ENCODE data around the gene VPS37D. TPM values are rescaled to one million over a fixed set of nuclear protein-coding genes. Genes with fewer than 3 reads are reported as not detected.
"Not testable (repeated sequence)": the region's sequence is repeated elsewhere in the genome, so short reads cannot be mapped to it uniquely, and the experiment has no call there.

VPS37D gene
- total RNA-seq, 1 experiment from 2014 or later, result 8.3 TPM

- no peak for DNase-seq (ENCODE audit: low spot score)
- in situ Hi-C loops (cut with HindIII; ENCODE audit: low sequenced_read_pairs), result no loop called here
Observed at GRCh38 chr7:73719806-73720169, 52.2 kb downstream of the VPS37D start.

GRCh38 chr7:73720443-73720842 is 52.8 kb downstream of the VPS37D start:
- DNase-seq (ENCODE audit: low spot score); in situ Hi-C loops (cut with HindIII; ENCODE audit: low sequenced_read_pairs): not testable (repeated sequence)

- in situ Hi-C loops (cut with HindIII; ENCODE audit: low sequenced_read_pairs), result no loop called here
- DNase-seq (ENCODE audit: low spot score), result peak; percentile 97
Observed at GRCh38 chr7:73721377-73721817, 53.8 kb downstream of the VPS37D start.

Other genes starting within 250 kb of the VPS37D start
- gene FZD9, start 234.1 kb upstream of the VPS37D start, total RNA-seq (2014; rRNA removed; shearing (Covaris generic)), result not detected in 2 replicates
- 69.2 and 90.1 TPM in 2 replicates for gene BAZ1B, start 145.5 kb upstream of the VPS37D start, total RNA-seq (2014; rRNA removed; shearing (Covaris generic))
- 43.6 and 57.5 TPM in 2 replicates for gene BCL7B, start 110.1 kb upstream of the VPS37D start, total RNA-seq (2014; rRNA removed; shearing (Covaris generic))
- 108 and 114 TPM in 2 replicates for gene TBL2, start 89.3 kb upstream of the VPS37D start, total RNA-seq (2014; rRNA removed; shearing (Covaris generic))
- not detected in 2 replicates for gene MLXIPL, start 43.3 kb upstream of the VPS37D start, total RNA-seq (2014; rRNA removed; shearing (Covaris generic))
- 12.4 and 19.6 TPM in 2 replicates for gene DNAJC30, start 15.6 kb downstream of the VPS37D start, total RNA-seq (2014; rRNA removed; shearing (Covaris generic))
- 203 and 204 TPM in 2 replicates for gene BUD23, start 15.8 kb downstream of the VPS37D start, total RNA-seq (2014; rRNA removed; shearing (Covaris generic))
- gene STX1A, start 51.8 kb downstream of the VPS37D start, total RNA-seq (2014; rRNA removed; shearing (Covaris generic)), result 2.5 and 6.5 TPM in 2 replicates
- 34.2 and 41.1 TPM in 2 replicates for gene ABHD11, start 71.0 kb downstream of the VPS37D start, total RNA-seq (2014; rRNA removed; shearing (Covaris generic))
- not detected in 2 replicates for gene CLDN3, start 102.4 kb downstream of the VPS37D start, total RNA-seq (2014; rRNA removed; shearing (Covaris generic))
- gene CLDN4, start 163.2 kb downstream of the VPS37D start, total RNA-seq (2014; rRNA removed; shearing (Covaris generic)), result 1.6 and 2.8 TPM in 2 replicates
- gene METTL27, start 174.7 kb downstream of the VPS37D start, total RNA-seq (2014; rRNA removed; shearing (Covaris generic)), result not detected in 2 replicates
- gene TMEM270, start 193.3 kb downstream of the VPS37D start, total RNA-seq (2014; rRNA removed; shearing (Covaris generic)), result not detected in 2 replicates

Measured in G401 (cell line).